Naive thymus-derived CD8-positive, alpha-beta T cell (primary cell): Measurements from ENCODE around the gene PSMD2. TPM values are rescaled to one million over a fixed set of nuclear protein-coding genes. Genes with fewer than 3 reads are reported as not detected.

Experiments used
- ATAC-seq, 2 donors: fragments of 150-1000 bp; cut with Tn5 transposase in 1 of 2; sonication (Bioruptor Pico), chemical (Tn5 transposase) in 1 of 2; 1 replicate in 1 of 2; 2 replicates in 1 of 2; pipeline ENCODE4 v1.10.0; 2021; ENCODE audit warnings: mild to moderate bottlenecking in 2 of 2, moderate library complexity in 2 of 2
- POLR2A ChIA-PET: fragments of 350-600 bp; sonication (Branson Sonifier 250); formaldehyde crosslinking; loops from one replicate; lab custom pipeline; 2021; ENCODE audit warnings: antibody characterized with exemption; lab: Charles Lee
- DNase-seq, 10 donors: peaks; one replicate each; pipeline versions ENCODE4 v3.0.0 to v3.0.0-alpha.2; 2020 to 2022
- H3K27ac Mint-ChIP-seq, 10 donors: one replicate each; pipeline ENCODE4 v1.8.0; 2020 to 2022; ENCODE audit warnings: mild to moderate bottlenecking in 10 of 10, mixed read lengths in 10 of 10, moderate library complexity in 4 of 10, inconsistent platforms in 1 of 10
- H3K27me3 Mint-ChIP-seq, 5 donors: one replicate each; pipeline ENCODE4 v1.8.0; 2021 to 2022; ENCODE audit warnings: mixed read lengths in 5 of 5
- H3K36me3 Mint-ChIP-seq, 3 donors: one replicate each; pipeline ENCODE4 v1.8.0; 2020 to 2022; ENCODE audit warnings: mixed read lengths in 3 of 3, mild to moderate bottlenecking in 2 of 3, inconsistent platforms in 1 of 3
- H3K4me1 Mint-ChIP-seq, 4 donors: one replicate each; pipeline ENCODE4 v1.8.0; 2021 to 2022; ENCODE audit warnings: mixed read lengths in 4 of 4
- H3K4me3 Mint-ChIP-seq, 10 donors: one replicate each; pipeline ENCODE4 v1.8.0; 2020 to 2022; ENCODE audit warnings: mild to moderate bottlenecking in 10 of 10, mixed read lengths in 10 of 10, moderate library complexity in 6 of 10, inconsistent platforms in 1 of 10
- H3K9me3 Mint-ChIP-seq, 9 donors: one replicate each; pipeline ENCODE4 v1.8.0; 2020 to 2022; ENCODE audit warnings: mixed read lengths in 9 of 9, mild to moderate bottlenecking in 3 of 9, inconsistent platforms in 1 of 9, moderate library complexity in 1 of 9
- polyA plus RNA-seq, 3 donors: library from polyadenylated mRNA; unstranded; fragments of 300-500 nt; fragmentation: Illumina TruSeq; gene quantifications; one replicate each; pipeline ENCODE4 v1.2.3, GENCODE V29; 2021
- total RNA-seq, 8 experiments: library from RNA in 2 of 8; stranded (reverse) in 2 of 8; gene quantifications; one replicate each; pipeline ENCODE4 v1.2.3 and lab custom pipeline; 2021 to 2026

Gene PSMD2
- total and polyA plus RNA-seq, 5 experiments from 2014 or later: 135 to 183 (median 167) TPM

DNA sequence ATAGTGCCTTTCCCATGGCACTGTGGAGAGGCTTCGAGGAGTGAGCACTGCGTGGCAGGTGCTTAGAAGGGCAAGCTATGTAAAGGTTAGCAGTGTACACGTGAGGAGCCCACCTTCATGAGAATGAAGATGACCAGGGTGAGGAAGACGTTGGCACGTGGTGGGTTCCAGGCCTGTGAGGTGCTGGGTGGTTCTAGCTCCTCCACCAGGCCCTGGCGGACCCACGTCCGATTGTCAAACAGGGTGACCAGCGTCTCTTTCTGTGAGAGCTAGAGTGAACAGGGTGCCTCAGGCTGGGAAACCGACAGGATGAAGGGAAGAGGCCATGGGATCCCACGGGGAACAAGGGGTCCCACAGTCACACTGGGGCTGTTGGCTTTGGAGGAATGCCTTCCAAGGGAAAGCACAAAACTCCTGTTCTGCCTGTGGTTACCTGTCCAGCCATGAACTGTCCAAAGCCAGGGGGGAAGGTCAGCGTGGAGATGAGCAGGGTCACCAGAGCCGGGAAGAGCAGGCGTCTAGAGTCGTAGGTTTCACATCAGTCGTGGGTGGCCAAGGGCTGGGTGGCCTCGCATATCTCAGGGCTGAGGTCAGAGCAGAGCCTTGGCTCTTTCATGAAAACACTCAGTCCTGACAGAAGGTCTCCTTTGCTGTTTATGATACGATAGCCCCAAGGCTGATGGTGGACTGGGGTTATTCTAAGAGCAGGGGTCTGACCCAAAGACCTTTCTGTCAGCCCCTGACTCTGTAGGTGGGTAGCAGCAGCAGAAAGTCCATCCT lies 56.4 kb downstream of the PSMD2 start:
- Mint-ChIP-seq H3K9me3 (no peaks in the 10 kb centered on the region), H3K4me3 (no peak overlapping the region), H3K27ac (peak overlapping the region in 2 of 10 donors; percentile 9 to 79), H3K36me3 (peaks cover 0 to 5% (median 0%) of the 10 kb centered on the region in 3 donors), H3K4me1 (peaks cover 2 to 9% (median 5%) of the 10 kb centered on the region in 4 donors), H3K27me3 (no peaks in the 10 kb centered on the region)
- POLR2A ChIA-PET: no interaction called here
- DNase-seq (no peak), ATAC-seq (no peak)

DNA sequence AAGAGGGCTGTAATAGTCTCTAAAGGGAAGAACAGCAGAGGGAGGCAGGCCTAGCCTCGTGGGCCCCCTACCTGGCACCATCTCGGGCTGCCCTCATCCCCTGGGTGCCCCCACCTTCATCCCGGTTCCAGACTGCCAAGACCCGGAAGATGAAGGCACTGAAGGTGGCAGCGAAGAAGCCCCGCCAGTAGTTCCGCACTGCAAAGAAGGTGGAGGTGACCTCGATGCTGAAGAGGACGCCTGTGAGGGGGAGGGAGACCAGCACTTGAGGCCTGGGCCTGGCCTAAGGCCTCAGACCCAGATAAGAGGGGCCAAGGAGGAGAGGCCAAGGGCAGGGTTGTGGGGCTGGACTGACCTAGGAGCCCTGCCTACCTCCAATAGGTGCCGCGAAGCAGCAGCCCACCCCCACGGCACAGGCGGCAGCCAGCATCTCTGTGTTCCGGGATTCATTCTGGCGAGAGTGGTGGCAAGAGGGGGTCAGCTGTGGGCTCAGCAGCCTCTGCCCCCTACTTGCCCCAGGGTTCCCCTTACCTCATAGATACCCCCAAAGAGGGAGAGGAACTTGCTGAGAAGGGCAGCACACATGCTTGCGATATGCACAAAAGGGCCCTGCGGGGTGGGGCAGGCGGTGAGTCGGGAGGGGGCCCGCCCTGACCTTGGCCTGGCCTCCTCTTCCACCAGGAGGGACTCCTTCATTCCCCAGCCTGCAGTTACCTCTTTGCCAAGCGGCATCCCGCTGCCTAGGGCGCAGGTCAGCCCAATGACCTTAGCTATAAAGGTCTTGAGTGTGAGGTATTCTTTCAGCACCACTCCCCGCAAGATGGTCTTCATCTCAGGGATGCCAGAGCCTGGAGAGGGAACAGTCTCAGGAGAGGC lies 58.4 kb downstream of the PSMD2 start:
- Mint-ChIP-seq H3K4me1 (peaks cover 7 to 21% (median 12%) of the 10 kb centered on the region in 4 donors), H3K9me3 (no peaks in the 10 kb centered on the region), H3K27me3 (no peaks in the 10 kb centered on the region), H3K27ac (no peak overlapping the region), H3K36me3 (peaks cover 0 to 5% (median 0%) of the 10 kb centered on the region in 3 donors), H3K4me3 (peak overlapping the region in 2 of 10 donors; percentile 45 to 48)
- ATAC-seq (no peak), DNase-seq (peak in 1 of 10 donors; percentile 28)
- POLR2A ChIA-PET: no interaction called here

DNA sequence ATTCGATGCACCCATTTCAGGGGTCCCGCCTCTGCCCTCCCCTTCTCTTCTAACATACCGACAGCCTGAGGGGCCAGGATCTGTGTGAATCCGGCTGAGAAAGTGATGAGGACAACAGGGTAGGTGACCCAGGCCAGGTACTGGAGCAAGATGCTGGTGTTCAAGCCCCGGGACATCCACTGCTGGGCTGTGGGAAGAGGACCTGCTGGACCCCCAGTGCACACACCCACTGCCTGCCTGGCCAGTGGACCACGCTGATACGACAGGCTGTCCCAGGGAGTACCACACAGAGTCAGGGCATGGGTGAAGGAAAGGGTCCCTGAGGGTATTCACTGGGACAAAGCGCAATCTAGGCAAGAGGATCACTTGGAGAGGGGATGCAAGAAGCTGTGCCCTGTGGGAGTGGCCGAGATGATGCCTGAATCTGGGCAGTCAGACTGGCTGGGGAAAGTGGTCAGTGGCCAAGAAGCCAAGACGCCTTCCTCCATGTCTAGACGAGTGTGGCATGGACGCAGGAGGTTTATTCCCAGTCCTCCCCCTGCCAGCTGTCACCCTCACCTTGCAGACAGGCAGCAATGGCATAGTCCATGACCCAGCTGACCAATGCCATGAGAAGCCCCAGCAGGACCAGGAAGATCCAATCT lies 59.2 kb downstream of the PSMD2 start:
- H3K4me1 Mint-ChIP-seq: peaks cover 7 to 22% (median 13%) of the 10 kb centered on the region in 4 donors
- no peaks in the 10 kb centered on the region for H3K9me3 Mint-ChIP-seq
- peaks cover 0 to 5% (median 0%) of the 10 kb centered on the region in 3 donors for H3K36me3 Mint-ChIP-seq
- peak overlapping the region in 2 of 10 donors; percentile 45 for H3K4me3 Mint-ChIP-seq
- no peak for DNase-seq
- peaks cover 0 to 2% (median 0%) of the 10 kb centered on the region in 5 donors for H3K27me3 Mint-ChIP-seq
- H3K27ac Mint-ChIP-seq: no peak overlapping the region
- no peak for ATAC-seq
- POLR2A ChIA-PET: no interaction called here

Other genes with a start within 250 kb of the PSMD2 start
- not detected for gene HTR3C, start 246.2 kb upstream of the PSMD2 start, total RNA-seq
- gene HTR3C, start 246.2 kb upstream of the PSMD2 start, polyA plus RNA-seq: not detected
- gene HTR3E, start 202.2 kb upstream of the PSMD2 start, total RNA-seq: not detected
- gene HTR3E, start 202.2 kb upstream of the PSMD2 start, polyA plus RNA-seq: not detected
- 10 to 100 TPM; 87.2 to 93.5 TPM for gene EIF2B5, start 163.9 kb upstream of the PSMD2 start, total RNA-seq
- 10 to 100 TPM; 45.8 to 66.6 (median 54.5) TPM for gene EIF2B5, start 163.9 kb upstream of the PSMD2 start, polyA plus RNA-seq
- gene DVL3, start 143.9 kb upstream of the PSMD2 start, total RNA-seq: 10 to 100 TPM; 44.2 to 50.4 TPM
- gene DVL3, start 143.9 kb upstream of the PSMD2 start, polyA plus RNA-seq: 10 to 100 TPM in 1 of 3 donors, 1 to 10 TPM in 2; 3.0 to 10.8 (median 9.1) TPM
- 100 to 1,000 TPM; 181 to 193 TPM for gene AP2M1, start 124.4 kb upstream of the PSMD2 start, total RNA-seq
- 100 to 1,000 TPM; 210 to 271 (median 234) TPM for gene AP2M1, start 124.4 kb upstream of the PSMD2 start, polyA plus RNA-seq
- gene ABCF3, start 113.0 kb upstream of the PSMD2 start, total RNA-seq: 100 to 1,000 TPM; 126 to 128 TPM
- 10 to 100 TPM; 35.2 to 56.3 (median 37.6) TPM for gene ABCF3, start 113.0 kb upstream of the PSMD2 start, polyA plus RNA-seq
- gene VWA5B2, start 69.7 kb upstream of the PSMD2 start, total RNA-seq: under 1 TPM in 1 of 2 experiments, not detected in 1; 0.41 TPM
- gene VWA5B2, start 69.7 kb upstream of the PSMD2 start, polyA plus RNA-seq: under 1 TPM in 2 of 3 donors, not detected in 1; 0.12 to 0.23 TPM
- gene ALG3, start 50.3 kb upstream of the PSMD2 start, total RNA-seq: 10 to 100 TPM; 37.7 to 45.3 TPM
- gene ALG3, start 50.3 kb upstream of the PSMD2 start, polyA plus RNA-seq: 10 to 100 TPM; 47.6 to 68.6 (median 49.8) TPM
- 1 to 10 TPM; 1.4 to 1.8 TPM for gene EEF1AKMT4, start 49.6 kb upstream of the PSMD2 start, total RNA-seq
- gene EEF1AKMT4, start 49.6 kb upstream of the PSMD2 start, polyA plus RNA-seq: 1 to 10 TPM; 3.4 to 4.0 (median 3.5) TPM
- gene CAMK2N2, start 37.7 kb upstream of the PSMD2 start, total RNA-seq: not detected
- gene CAMK2N2, start 37.7 kb upstream of the PSMD2 start, polyA plus RNA-seq: not detected
- not detected for gene ECE2, start 23.2 kb upstream of the PSMD2 start, total RNA-seq
- gene ECE2, start 23.2 kb upstream of the PSMD2 start, polyA plus RNA-seq: not detected
- 100 to 1,000 TPM; 220 to 229 TPM for gene EIF4G1, start 15.4 kb downstream of the PSMD2 start, total RNA-seq
- gene EIF4G1, start 15.4 kb downstream of the PSMD2 start, polyA plus RNA-seq: 10 to 100 TPM; 13.6 to 44.6 (median 21.1) TPM
- gene FAM131A, start 38.4 kb downstream of the PSMD2 start, total RNA-seq: 1 to 10 TPM; 7.7 to 9.0 TPM
- 1 to 10 TPM in 2 of 3 donors, under 1 TPM in 1; 0.98 to 1.8 (median 1.0) TPM for gene FAM131A, start 38.4 kb downstream of the PSMD2 start, polyA plus RNA-seq
- gene CLCN2, start 62.4 kb downstream of the PSMD2 start, total RNA-seq: 1 to 10 TPM; 5.2 to 6.3 TPM
- gene CLCN2, start 62.4 kb downstream of the PSMD2 start, polyA plus RNA-seq: 1 to 10 TPM in 1 of 3 donors, under 1 TPM in 2; 0.12 to 1.1 (median 0.28) TPM
- 10 to 100 TPM; 58.2 to 60.9 TPM for gene POLR2H, start 62.5 kb downstream of the PSMD2 start, total RNA-seq
- 10 to 100 TPM; 58.0 to 81.6 (median 68.0) TPM for gene POLR2H, start 62.5 kb downstream of the PSMD2 start, polyA plus RNA-seq
- gene THPO, start 79.0 kb downstream of the PSMD2 start, total RNA-seq: not detected
- not detected for gene THPO, start 79.0 kb downstream of the PSMD2 start, polyA plus RNA-seq
- gene CHRD, start 80.8 kb downstream of the PSMD2 start, total RNA-seq: not detected
- gene CHRD, start 80.8 kb downstream of the PSMD2 start, polyA plus RNA-seq: not detected